ENCODE results near the gene GABRG3. TPM values are rescaled to one million over a fixed set of nuclear protein-coding genes. Genes with fewer than 3 reads are reported as not detected.

Gene GABRG3
- total RNA-seq, 1 experiment from 2014 or later = 0.20 TPM

DNA sequence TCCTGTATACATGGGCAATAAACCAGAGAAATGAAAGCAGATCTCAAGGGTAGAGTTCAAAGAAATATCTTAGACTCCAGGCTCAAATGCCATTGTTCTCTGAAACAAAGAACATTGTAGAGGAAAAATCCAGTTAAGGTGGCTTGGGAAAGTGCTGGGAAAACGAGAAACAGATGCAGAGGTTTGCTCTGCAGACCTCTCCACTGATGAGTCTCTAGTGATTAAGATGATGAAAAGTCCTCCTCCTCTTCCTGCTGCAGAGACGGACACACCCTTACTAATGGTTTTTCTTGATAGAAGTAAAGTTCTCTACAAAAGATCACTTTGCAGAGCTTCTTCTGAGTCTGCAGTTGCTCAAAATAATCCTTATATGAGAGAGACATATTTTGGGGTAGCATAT, 264.7 kb downstream of the GABRG3 start:
- DNase-seq (ENCODE audit: extremely low read depth, low read depth) = no peak

DNA sequence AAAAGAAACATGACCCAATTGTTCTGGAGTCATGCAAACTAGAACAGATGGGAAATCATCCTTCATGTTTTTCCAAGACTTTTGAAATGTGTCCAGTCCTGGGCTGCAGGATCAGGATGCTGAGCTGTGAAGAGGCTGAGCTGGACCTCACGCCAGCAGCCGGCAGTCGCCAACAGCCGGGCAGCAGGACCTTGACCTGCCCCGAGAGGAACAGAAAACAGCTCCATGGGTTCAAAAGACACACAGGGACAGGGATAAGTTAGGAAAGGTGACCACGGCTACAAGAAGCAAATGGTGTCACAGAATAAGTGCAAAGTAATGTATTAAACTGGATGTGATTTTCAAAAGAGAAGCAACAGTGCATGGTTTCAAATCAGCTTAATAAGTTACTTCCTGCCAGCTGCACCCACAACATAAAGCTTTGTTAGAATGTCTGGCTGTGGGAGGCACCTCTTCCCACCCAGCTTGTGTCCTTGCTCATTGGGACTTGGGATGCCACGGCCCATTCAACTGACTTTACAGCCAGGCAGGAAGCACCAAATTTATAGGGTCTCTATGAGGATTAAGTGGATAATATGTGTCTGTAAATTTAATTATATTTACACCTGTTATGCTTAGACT, 266.4 kb downstream of the GABRG3 start:
- no peak for DNase-seq (ENCODE audit: extremely low read depth, low read depth)

DNA sequence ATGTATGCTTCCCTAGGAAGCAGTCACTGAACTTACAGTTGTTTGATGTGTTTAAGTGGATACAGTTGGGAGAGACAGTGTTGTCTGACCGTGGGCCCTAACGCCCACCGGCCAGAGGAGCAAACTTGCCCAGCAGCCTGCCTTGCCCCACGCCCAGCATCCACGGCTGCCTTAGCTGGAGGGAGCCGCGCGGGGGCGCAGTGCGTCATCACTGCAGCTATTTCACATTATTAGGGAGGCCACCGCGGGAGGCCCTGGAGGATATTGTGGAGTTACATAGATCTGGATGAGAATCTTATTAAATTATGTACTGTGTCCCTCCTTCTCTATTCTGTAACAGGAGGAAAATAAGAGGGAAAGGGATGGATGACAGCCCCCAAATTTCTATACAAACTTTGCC, 267.2 kb downstream of the GABRG3 start:
- DNase-seq (ENCODE audit: extremely low read depth, low read depth) = no peak

DNA sequence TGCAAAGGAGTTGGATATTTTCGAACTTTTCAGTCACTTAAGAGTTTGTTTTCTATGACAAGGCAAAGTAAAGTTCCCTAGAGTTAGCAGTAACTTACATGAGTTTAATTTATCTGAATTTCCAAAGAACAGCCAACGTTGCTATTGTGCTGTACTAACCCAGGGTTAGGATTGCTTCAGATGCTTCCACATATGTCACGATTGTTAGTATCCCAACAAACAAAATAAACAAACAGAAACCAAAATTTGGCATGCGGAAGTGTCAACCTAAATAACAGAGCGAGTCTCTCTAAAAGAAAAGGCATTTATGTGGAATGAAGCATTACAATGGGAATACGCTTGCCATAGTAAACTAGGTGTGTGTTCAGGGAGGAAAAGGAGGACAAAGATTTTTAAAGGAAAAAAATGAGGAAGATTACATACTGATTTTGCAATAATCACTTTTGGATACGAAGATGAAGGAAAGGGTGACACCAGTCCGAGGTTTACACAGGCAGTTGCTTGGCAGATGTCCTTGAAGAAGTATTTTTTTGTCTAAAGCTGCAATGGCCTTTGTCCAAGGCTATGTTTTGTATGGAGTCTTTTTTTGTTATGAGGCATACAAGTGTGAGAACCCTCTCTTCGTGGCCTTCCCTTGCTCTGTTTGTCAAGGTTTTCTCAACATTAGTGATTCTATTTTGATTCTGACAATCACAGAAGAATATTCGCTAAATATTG, 267.9 kb downstream of the GABRG3 start:
- DNase-seq (ENCODE audit: extremely low read depth, low read depth) = no peak

DNA sequence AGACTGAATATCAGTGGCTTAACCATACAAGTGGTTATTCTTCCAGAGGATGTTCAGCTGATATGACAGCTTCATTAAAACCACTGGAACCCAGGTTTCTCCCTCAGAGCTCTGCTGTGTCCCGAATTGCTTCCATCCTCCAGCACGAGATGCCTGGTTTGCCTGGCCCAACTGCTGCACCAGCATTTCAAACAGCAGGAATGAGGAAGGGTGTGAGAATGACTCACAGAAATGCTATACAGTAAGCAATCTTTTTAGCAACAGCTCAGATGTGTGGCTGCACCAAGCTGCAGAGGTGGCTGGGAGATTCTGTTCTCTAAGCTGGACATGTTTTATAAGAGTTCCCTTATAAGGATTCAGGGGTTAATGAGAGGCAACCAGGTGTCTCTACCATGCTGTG, 271.0 kb downstream of the GABRG3 start:
- DNase-seq (ENCODE audit: extremely low read depth, low read depth) = no peak

DNA sequence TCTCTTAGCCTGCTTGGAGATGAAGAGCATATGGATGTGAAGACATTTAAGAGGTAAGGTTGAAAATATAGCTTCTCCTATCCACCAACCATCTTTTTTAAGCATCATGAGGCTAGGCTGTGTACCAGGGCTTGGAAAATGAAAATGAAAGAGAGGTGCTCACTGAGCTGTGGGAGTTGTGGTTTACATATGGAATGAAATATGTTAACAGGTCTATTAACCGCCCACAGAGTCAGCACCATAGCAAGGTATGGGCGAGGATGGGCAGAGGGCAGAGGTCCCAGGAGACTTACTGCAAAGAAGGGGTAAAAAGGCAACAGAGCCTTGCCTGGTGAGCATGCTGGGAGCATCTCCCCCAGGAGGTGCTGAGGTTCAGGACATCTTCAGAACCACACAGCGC, 273.1 kb downstream of the GABRG3 start:
- DNase-seq (ENCODE audit: extremely low read depth, low read depth) = no peak

DNA sequence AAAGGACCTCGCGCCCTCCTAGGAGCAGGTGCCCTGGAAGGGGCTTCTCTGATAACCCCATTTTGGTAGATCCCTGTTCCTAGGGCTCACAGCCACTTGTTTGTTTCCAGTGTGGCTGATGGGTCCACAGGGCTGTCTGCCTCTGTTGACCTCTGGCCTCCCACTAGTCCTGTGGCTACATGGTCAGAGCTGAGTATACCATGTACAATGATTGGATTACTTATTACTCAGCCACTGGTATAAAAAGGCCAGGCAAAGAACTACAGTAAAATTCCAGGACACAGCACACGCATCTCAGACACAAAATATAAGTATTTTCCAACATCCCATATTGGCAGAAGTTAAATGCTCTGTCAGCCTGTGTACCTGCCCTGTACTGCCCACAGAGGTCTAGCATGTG, 277.3 kb downstream of the GABRG3 start:
- no peak for DNase-seq (ENCODE audit: extremely low read depth, low read depth)

DNA sequence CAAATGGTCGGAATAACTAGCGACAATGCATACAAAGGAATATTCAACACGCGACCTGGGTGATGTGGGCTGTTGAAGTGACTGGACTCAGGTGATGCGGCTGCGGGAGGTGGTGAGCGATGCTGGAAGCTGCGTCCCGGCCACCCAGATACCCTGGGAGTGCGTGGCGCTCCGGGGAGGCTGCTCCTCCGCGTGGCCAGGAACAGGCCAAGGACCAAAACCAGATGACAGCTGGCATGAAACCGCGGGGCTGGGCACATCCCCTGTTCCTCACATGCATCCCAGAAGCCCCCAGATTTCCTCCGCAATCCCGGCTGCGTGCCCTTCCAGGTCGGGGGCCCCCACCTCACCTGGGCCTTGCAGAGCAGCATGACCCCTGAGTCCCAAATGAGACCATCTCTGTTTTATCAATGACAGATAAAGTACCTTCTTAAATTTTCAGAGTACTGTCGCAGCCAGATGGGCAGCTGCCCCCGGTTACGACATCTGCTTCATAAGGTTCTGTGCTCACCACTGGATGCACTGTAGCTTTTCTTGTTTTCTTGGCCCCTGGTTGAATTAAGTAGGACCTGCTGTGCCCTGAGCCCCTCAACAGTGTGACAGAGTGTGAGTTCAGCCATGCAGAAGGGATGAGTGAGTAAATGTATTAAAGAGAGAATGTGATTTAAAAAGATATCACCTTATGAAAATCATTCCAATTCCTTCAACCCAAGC, 278.2 kb downstream of the GABRG3 start:
- no peak for DNase-seq (ENCODE audit: extremely low read depth, low read depth)

DNA sequence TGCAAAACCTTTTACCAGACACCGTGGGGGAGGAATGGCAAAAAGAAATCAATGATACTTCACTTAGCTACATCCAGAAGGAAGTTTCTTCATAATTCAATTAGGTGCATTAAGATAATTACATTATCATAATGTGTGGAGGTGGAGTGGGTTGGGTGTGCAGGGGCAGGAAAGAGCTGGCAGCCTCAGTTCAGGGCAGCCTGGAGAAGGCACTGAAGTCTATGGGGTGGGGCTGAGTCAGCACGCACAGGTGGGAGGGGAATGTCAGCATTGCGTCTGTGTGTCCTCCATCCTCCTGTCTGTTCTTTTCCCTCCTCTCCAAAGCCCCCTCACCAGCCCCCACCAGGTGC, 278.8 kb downstream of the GABRG3 start:
- DNase-seq (ENCODE audit: extremely low read depth, low read depth) = no peak

DNA sequence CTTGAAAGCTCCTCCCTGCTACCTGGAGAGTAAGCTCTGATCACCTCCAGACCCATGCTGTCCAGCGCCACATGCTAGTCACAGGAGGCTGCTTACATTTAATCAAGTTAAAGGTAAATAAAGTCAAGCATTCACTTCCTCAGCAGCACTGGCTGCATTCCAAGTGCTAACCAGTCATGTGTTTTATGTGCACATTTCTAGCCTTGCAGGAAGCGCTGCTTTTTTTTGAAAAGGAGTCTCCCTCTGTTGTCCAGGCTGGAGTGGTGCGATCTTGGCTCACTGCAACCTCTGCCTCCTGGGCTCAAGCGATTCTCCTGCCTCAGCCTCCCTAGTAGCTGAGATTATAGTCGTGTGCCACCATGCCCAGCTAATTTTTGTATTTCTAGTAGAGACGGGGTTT, 279.2 kb downstream of the GABRG3 start:
- no peak for DNase-seq (ENCODE audit: extremely low read depth, low read depth)

DNA sequence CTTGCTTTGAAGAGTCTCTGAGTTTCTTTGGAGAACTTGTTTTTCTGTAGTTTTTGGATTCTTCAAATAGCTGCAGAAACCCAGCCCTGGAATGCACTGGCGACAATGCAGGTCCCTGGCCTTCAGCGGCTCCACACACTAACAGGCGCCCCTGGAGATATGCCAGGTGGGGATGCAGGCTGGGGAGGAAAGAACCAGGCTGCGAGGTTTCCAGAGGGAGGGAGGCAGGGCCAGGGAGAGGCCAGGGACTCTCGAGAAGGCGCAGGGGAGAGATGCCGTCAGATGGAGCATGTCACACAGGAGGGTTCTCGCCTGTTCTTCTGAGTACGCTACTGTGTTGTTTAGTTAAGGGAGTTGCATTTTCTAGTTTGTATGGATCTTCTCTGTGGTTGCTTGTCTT, 283.1 kb downstream of the GABRG3 start:
- no peak for DNase-seq (ENCODE audit: extremely low read depth, low read depth)

DNA sequence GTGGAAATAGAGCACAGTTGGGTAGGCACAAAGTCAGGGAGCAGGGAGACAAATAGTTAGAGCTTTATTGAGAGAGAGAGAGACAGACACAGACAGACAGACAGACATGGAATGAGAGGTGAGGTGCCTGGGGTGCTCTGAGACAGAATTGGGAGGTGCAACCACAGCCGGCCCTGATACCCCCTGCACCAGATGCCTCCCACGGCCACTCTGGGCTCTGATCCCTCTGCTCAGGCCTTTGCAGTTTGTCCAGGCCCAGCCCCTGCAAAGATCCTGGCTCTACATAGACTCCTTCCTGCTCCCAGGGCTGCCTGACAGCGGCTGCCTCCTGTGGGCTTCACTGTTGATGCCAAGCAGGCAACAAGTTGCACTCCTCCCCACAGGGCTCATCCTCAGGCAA, 283.8 kb downstream of the GABRG3 start:
- no peak for DNase-seq (ENCODE audit: extremely low read depth, low read depth)

DNA sequence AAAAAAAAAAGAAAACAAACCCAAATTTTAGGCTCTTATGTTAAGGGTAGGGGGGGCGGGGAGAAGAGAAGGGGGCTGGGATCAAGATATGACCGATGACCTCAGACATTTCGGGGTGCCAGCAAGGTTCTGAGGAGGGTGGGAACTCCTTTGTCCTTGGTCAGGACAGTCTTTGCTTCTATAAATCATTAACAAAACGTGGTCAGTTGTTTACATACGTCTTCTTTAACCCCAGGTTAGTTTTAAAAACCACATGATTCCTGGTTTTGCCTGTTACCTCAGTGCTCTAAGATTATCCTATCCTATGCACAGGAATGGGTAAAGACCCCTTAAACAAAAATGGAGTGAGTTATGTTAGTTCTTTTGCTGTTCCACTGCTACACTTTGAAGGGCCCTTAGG, 285.5 kb downstream of the GABRG3 start:
- no peak for DNase-seq (ENCODE audit: extremely low read depth, low read depth)

DNA sequence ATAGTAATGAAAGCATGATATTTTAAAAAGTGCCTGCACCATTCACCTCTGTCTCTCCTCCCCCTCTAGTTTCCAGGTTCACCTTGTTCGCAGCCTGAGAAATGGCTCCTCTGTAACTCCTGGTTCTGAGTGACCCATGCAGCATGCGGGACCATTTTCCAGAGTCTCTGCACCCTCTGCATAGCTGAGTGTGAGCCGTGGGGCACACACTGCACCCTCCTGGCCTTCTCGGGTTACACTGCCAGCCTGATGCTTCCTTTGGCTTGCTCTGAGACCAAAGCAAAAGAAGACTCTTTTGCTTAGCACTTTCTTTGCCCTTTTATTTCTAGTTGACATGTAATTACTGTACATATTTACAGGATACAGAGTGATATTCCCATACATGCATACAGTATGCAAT, 287.3 kb downstream of the GABRG3 start:
- DNase-seq (ENCODE audit: extremely low read depth, low read depth) = no peak

DNA sequence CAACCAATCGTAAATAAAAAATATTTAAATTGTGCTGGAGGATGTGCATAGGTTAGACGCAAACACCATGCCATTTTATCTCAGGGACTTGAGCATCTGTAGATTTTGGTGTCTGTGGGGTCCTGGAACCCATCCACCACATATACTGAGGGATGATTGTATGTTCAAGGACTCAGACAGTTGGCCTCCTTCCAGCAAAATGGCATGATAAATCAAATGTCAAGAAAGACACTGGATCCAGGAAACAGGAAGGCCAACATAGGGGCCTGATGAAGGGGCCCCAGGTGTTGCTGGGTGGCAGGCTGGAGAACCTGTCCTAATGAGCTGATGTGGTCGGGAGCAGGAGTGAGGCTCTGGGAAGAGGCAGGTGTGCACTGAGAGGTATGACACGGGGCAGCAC, 289.5 kb downstream of the GABRG3 start:
- DNase-seq (ENCODE audit: extremely low read depth, low read depth) = no peak

DNA sequence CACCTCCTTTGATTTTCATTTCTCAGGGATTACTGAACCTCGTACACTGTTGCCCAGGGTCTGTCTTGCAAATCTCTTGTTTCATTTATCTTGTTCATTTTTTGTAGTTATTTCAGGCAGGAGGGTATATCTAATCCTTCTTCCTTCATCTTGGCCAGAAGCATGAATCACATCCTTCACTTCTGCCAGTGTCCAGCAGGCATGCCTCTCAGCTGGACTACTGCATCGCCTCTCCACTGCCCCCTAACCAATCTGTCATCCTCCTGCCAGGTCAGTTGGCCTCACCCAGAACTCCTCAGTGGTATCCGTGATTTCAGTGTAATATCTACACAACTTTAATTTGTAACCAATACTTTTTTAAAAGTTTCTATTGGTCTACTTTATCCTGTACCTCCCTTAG, 297.9 kb downstream of the GABRG3 start:
- DNase-seq (ENCODE audit: extremely low read depth, low read depth) = no peak

DNA sequence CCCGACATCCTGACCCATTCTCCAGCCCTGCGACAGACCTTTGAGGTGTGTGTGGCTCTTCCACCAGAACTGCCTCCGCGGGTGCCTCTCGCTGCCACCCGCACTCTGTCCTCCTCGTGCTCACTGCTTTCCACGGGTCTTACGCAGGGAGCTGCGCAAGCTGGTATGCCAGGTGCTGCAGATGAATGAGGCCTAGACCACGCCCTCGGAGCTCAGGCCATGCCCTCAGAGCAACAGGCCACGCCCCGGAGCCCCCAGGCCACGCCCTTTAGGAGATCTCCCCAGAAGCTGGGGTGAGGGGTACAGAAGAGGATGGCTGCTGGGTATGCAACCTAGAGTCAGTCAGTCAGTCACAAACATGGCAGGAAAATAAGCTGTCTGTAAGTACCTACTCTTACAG, 300.3 kb downstream of the GABRG3 start:
- no peak for DNase-seq (ENCODE audit: extremely low read depth, low read depth)

DNA sequence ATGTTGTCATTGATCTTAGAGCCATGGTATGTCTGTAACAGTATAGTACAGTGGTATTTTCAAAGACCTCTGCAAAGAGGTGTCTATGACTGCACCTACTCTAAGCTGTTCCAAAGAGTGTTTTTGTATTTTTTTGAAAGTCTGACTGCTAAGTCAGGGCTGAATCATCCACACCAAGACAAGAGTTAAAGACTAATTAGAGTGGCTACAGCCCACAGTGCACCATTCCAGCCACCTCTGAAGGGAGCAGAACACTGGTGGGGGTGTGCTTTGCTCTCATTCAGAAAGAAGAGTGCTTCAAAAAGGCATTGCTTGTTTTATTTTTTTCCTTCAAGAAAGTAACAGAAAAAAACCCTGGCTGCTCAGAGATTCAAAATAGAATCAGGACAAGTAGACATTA, 301.4 kb downstream of the GABRG3 start:
- DNase-seq (ENCODE audit: extremely low read depth, low read depth) = no peak

DNA sequence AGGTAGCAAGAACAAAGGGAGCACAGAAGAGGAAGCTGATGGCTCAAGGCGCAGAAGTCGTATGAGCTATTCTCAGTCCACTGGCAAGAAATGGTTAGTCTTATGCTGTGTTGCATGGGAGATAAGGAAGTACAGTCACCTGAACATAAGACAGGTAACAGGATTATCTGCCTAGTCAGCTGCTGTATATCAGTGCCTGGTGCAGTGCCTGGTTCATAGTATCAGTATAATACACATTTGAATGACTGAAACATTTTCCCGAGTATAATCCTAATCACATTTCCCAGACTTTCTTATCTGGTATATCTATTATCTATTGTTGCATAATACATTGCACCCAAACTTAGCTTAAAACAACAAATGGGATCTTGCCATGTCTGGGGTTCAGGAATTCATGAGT, 302.5 kb downstream of the GABRG3 start:
- DNase-seq (ENCODE audit: extremely low read depth, low read depth) = no peak

DNA sequence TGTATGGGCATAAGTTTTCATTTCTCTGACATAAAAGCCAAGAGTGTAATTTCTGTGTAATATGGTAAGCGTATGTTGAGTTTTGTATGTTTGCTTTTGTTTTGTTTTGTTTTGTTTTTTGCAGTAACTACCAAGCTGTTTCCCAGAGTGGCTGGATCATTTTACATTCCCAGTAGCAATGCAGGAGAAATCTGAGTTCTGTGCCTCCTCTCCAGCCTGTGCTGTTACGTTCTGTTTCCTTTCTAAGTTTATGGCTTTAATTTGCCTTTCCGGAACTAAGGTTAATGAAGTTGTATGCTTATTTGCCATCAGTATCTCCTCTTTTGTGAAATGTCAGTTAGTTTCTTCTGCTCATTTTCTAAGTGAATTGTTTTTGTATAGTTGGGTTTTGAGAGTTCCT, 307.8 kb downstream of the GABRG3 start:
- no peak for DNase-seq (ENCODE audit: extremely low read depth, low read depth)

DNA sequence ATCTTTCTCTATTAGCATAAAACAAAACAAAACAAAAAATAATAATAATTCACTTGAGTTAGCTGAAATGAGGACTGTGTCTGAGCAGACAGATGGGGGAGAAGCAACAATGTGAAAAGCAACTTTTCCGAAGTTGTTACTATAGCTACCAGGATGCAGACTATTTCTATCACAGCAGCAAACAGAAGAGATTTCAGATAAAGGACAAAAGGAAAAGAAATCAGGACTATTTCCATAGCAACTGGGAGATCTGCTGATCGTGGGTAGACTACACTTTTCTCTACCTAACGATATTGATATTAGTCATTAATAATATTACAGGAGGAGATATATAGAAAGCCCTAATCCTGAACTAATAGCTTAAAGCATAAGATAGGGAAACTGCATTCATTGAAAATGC, 321.7 kb downstream of the GABRG3 start:
- DNase-seq (ENCODE audit: extremely low read depth, low read depth) = no peak

DNA sequence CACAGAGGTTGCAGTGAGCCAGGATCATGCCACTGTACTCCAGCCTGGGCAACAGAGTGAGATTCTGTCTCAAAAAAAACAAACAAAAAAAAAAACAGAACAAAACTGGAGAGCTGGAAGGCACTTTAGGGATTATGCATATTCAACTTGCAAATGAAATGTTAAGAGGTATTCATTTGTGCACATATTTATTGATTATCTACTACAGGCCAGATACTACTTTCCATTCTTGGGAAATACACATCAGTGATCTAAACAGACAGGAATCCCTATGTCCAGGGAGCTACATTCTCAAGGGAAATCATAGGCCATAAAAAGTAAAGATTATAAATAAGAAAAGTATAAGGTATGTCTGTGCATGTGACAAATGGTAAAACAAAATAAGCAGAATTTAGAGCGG, 322.6 kb downstream of the GABRG3 start:
- no peak for DNase-seq (ENCODE audit: extremely low read depth, low read depth)
